HepG2 (cell line): ENCODE results near the gene TRIM25. TPM values are rescaled to one million over a fixed set of nuclear protein-coding genes. Genes with fewer than 3 reads are reported as not detected.

ENCODE experiments used
- ATM ChIP-seq: fragments of 450-650 bp; IDR thresholded peaks from 2 replicates; pipeline ENCODE4 v1.7.1; 2017; ENCODE audit warnings: mild to moderate bottlenecking, borderline replicate concordance
- CBFB ChIP-seq: sonication (generic); formaldehyde crosslinking; IDR thresholded peaks from 2 replicates; pipeline ENCODE4 v1.4.0; 2020; ENCODE audit warnings: missing genetic modification reagents
- ERF ChIP-seq: IDR thresholded peaks from 2 replicates; pipeline ENCODE4 v1.6.1; 2018; ENCODE audit warnings: missing biosample characterization, missing genetic modification reagents
- KDM2A ChIP-seq: sonication (generic); formaldehyde crosslinking; IDR thresholded peaks from 2 replicates; pipeline ENCODE4 v1.4.0; 2020; ENCODE audit warnings: low read depth, missing genetic modification reagents, borderline replicate concordance
- MED1 ChIP-seq: sonication (generic); formaldehyde crosslinking; IDR thresholded peaks from 2 replicates; pipeline ENCODE4 v1.4.0; 2020; ENCODE audit warnings: missing genetic modification reagents
- MXD4 ChIP-seq: IDR thresholded peaks from 2 replicates; pipeline ENCODE4 v1.6.1; 2016; ENCODE audit warnings: mild to moderate bottlenecking, missing biosample characterization, missing genetic modification reagents
- NR2F6 ChIP-seq, 2 experiments: IDR thresholded peaks; 2 replicates each; pipeline ENCODE4 v1.6.1; 2016; ENCODE audit warnings: antibody characterized with exemption in 1 of 2, mild to moderate bottlenecking in 1 of 2
- RBAK ChIP-seq: sonication (generic); formaldehyde crosslinking; IDR thresholded peaks from 2 replicates; pipeline ENCODE4 v1.5.1; 2020; ENCODE audit warnings: mild to moderate bottlenecking, missing genetic modification reagents
- SAFB2 ChIP-seq: sonication (generic); formaldehyde crosslinking; IDR thresholded peaks from 2 replicates; pipeline ENCODE4 v1.5.1; 2020; ENCODE audit warnings: missing genetic modification reagents, low read depth, mild to moderate bottlenecking, borderline replicate concordance
- TAF1 ChIP-seq: sonication (generic); formaldehyde crosslinking; IDR thresholded peaks from 2 replicates; pipeline ENCODE4 v1.4.0; 2020; ENCODE audit warnings: missing genetic modification reagents
- ZC3H4 ChIP-seq: sonication (generic); formaldehyde crosslinking; IDR thresholded peaks from 2 replicates; pipeline ENCODE4 v1.4.0; 2020; ENCODE audit warnings: missing genetic modification reagents, borderline replicate concordance
- ZFP36L1 ChIP-seq: sonication (generic); formaldehyde crosslinking; IDR thresholded peaks from 2 replicates; pipeline ENCODE4 v1.8.0; 2022; ENCODE audit warnings: mild to moderate bottlenecking, missing genetic modification reagents, moderate library complexity
- ZNF747 ChIP-seq: sonication (generic); formaldehyde crosslinking; IDR thresholded peaks from 2 replicates; pipeline ENCODE4 v1.8.1; 2023; ENCODE audit warnings: missing genetic modification reagents, mild to moderate bottlenecking, borderline replicate concordance
- ZNF766 ChIP-seq: sonication (generic); formaldehyde crosslinking; IDR thresholded peaks from 2 replicates; pipeline ENCODE4 v1.5.0; 2020; ENCODE audit warnings: missing genetic modification reagents, borderline replicate concordance
- ZSCAN21 ChIP-seq: sonication (generic); formaldehyde crosslinking; IDR thresholded peaks from 2 replicates; pipeline ENCODE4 v1.8.0; 2022; ENCODE audit warnings: mild to moderate bottlenecking, missing genetic modification reagents, moderate library complexity, borderline replicate concordance
- polyA plus RNA-seq, 8 experiments: library from polyadenylated mRNA; depleted of rRNA in 3 of 8; stranded (reverse) in 7 of 8; unstranded in 1 of 8; fragments of >200 nt; fragmentation: Illumina TruSeq in 4 of 8; extraction: Trizol in 4 of 8; gene quantifications; 2 replicates each; pipeline versions ENCODE4 v1.2.1 to v1.2.3, GENCODE V29; 2011 to 2016; ENCODE audit warnings: low read depth in 4 of 8, missing spikeins in 1 of 8, mixed read lengths in 1 of 8; ENCODE audit not compliant: insufficient read depth in 1 of 8
- total RNA-seq, 5 experiments: library from RNA; depleted of rRNA; stranded (reverse); fragments of >200 nt; fragmentation: Illumina TruSeq; extraction: Trizol; gene quantifications; 2 replicates each; pipeline ENCODE4 v1.2.3, GENCODE V29; 2016; ENCODE audit warnings: low read depth in 1 of 5
- TF ChIP-seq, protein P1 (sequence below): IDR thresholded peaks from 2 replicates; pipeline ENCODE4 v1.6.1; 2018; ENCODE audit warnings: missing genetic modification reagents
- TF ChIP-seq, protein P2 (sequence below): IDR thresholded peaks from 2 replicates; pipeline ENCODE4 v1.6.1; 2016; ENCODE audit warnings: low read depth, missing genetic modification reagents, missing compliant biosample characterization
- TF ChIP-seq, protein P3 (sequence below): sonication (generic); formaldehyde crosslinking; IDR thresholded peaks from 2 replicates; pipeline ENCODE4 v1.8.1; 2022; ENCODE audit warnings: mild to moderate bottlenecking, missing genetic modification reagents

TRIM25 gene
- total and polyA plus RNA-seq, 2 of the 13 experiments (the other 11 are each of a cell fraction or from before 2014, with no cell fraction given), result 30.8 to 42.2 TPM

DNA sequence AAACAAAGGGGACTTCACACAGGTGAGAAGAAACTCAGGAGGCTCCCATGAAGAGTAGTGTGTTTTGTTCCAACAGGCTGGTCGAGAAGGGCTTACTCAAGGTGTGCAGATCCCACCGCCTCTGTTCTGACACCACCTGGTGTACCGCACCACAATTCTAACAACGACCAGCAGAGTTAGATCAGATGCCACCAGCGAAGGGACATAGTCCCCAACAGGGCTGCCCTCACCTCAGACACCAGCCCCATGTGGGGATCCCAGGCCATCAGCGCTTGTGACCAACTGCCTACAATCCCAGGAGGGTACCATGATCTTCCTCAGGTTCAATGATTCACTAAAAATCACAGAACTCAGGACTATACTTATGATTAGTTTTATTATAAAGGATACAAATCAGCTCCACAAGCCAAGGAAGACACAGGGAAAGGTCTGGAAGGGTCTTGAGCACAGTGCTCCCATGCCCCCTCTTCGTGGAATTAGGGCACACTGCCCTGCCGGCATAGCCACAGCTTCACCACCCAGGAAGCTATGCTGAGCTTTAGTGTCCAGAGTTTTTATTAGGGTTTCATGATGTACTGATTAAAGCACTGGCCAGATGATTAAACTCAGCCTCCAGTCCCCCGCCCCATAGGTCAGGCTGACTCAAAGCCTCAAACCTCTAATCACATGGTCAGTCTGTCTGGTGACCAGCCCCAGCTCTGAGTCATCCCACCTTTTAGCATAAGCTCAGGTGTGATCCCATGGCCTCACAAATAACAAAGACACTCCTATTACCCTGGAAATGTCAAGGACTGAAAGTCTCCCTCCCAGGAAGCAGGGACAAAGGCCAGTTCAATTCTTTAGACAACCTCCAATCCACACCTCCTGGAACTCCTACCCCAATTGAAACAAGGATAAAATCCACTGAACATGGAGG lies 26.0 kb downstream of the TRIM25 start (continued):
- TF ChIP-seq MXD4 (CRISPR knock-in tag), result no peak
- TF ChIP-seq ZNF747 (CRISPR knock-in tag), result no peak
- 0 out of 2 replicates have a peak, but pooled peaks have one; percentile 25 for TF ChIP-seq ZSCAN21 (CRISPR knock-in tag)
- no peak for TF ChIP-seq CBFB (CRISPR knock-in tag)
- TF ChIP-seq, protein P1, sequence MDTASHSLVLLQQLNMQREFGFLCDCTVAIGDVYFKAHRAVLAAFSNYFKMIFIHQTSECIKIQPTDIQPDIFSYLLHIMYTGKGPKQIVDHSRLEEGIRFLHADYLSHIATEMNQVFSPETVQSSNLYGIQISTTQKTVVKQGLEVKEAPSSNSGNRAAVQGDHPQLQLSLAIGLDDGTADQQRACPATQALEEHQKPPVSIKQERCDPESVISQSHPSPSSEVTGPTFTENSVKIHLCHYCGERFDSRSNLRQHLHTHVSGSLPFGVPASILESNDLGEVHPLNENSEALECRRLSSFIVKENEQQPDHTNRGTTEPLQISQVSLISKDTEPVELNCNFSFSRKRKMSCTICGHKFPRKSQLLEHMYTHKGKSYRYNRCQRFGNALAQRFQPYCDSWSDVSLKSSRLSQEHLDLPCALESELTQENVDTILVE, result no peak
- no peak for TF ChIP-seq SAFB2
- no peak for TF ChIP-seq ERF (CRISPR knock-in tag)
- TF ChIP-seq ZNF766 (CRISPR knock-in tag), result no peak
- TF ChIP-seq TAF1, result no peak
- no peak for TF ChIP-seq ZC3H4 (CRISPR knock-in tag)
- TF ChIP-seq ZFP36L1, result no peak
- TF ChIP-seq KDM2A (CRISPR knock-in tag), result no peak
- peak; percentile 35; the same call in 1 of the 2 replicates for TF ChIP-seq NR2F6 (IDR thresholded peaks at IDR 0.05)
- peak; percentile 21; the same call in 1 of the 2 replicates for TF ChIP-seq NR2F6 (CRISPR knock-in tag; IDR thresholded peaks at IDR 0.05)
- TF ChIP-seq, protein P2, sequence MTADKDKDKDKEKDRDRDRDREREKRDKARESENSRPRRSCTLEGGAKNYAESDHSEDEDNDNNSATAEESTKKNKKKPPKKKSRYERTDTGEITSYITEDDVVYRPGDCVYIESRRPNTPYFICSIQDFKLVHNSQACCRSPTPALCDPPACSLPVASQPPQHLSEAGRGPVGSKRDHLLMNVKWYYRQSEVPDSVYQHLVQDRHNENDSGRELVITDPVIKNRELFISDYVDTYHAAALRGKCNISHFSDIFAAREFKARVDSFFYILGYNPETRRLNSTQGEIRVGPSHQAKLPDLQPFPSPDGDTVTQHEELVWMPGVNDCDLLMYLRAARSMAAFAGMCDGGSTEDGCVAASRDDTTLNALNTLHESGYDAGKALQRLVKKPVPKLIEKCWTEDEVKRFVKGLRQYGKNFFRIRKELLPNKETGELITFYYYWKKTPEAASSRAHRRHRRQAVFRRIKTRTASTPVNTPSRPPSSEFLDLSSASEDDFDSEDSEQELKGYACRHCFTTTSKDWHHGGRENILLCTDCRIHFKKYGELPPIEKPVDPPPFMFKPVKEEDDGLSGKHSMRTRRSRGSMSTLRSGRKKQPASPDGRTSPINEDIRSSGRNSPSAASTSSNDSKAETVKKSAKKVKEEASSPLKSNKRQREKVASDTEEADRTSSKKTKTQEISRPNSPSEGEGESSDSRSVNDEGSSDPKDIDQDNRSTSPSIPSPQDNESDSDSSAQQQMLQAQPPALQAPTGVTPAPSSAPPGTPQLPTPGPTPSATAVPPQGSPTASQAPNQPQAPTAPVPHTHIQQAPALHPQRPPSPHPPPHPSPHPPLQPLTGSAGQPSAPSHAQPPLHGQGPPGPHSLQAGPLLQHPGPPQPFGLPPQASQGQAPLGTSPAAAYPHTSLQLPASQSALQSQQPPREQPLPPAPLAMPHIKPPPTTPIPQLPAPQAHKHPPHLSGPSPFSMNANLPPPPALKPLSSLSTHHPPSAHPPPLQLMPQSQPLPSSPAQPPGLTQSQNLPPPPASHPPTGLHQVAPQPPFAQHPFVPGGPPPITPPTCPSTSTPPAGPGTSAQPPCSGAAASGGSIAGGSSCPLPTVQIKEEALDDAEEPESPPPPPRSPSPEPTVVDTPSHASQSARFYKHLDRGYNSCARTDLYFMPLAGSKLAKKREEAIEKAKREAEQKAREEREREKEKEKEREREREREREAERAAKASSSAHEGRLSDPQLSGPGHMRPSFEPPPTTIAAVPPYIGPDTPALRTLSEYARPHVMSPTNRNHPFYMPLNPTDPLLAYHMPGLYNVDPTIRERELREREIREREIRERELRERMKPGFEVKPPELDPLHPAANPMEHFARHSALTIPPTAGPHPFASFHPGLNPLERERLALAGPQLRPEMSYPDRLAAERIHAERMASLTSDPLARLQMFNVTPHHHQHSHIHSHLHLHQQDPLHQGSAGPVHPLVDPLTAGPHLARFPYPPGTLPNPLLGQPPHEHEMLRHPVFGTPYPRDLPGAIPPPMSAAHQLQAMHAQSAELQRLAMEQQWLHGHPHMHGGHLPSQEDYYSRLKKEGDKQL (CRISPR knock-in tag), result no peak
- TF ChIP-seq ATM, result no peak
- peak; percentile 35; the same call in 1 of the 2 replicates for TF ChIP-seq MED1 (CRISPR knock-in tag)
- no peak for TF ChIP-seq RBAK (CRISPR knock-in tag)
- TF ChIP-seq, protein P3, sequence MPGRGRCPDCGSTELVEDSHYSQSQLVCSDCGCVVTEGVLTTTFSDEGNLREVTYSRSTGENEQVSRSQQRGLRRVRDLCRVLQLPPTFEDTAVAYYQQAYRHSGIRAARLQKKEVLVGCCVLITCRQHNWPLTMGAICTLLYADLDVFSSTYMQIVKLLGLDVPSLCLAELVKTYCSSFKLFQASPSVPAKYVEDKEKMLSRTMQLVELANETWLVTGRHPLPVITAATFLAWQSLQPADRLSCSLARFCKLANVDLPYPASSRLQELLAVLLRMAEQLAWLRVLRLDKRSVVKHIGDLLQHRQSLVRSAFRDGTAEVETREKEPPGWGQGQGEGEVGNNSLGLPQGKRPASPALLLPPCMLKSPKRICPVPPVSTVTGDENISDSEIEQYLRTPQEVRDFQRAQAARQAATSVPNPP (CRISPR knock-in tag), result no peak
